Measurements from ENCODE around the gene ANKRD30BL.
"Not testable (repeated sequence)": the region's sequence is repeated elsewhere in the genome, so short reads cannot be mapped to it uniquely, and the experiment has no call there.

Gene ANKRD30BL

GRCh38 chr2:132161161-132162124 is at the start of gene ANKRD30BL:
ANKRD30BL (minus strand) TSS chr2:132161952; CDS start chr2:132161705, 247 bp downstream.
- not testable (repeated sequence) for DNase-seq

GRCh38 chr2:132202866-132203265 is 41.1 kb upstream of the ANKRD30BL start:
- DNase-seq, result not testable (repeated sequence)

- DNase-seq, result not testable (repeated sequence)
Measured at GRCh38 chr2:132192854-132193253, 31.1 kb upstream of the ANKRD30BL start.

- DNase-seq, result not testable (repeated sequence)
Measured at GRCh38 chr2:132167100-132167499, 5.3 kb upstream of the ANKRD30BL start.

GRCh38 chr2:132162125-132162660 is 441 bp upstream of the ANKRD30BL start:
- not testable (repeated sequence) for DNase-seq

GRCh38 chr2:132146774-132147173 is 15.0 kb downstream of the ANKRD30BL start:
- peak; percentile 63 for DNase-seq
